Pancreas (tissue), 10 donors: ENCODE measurements around the gene SNRNP48. TPM values are rescaled to one million over a fixed set of nuclear protein-coding genes. Genes with fewer than 3 reads are reported as not detected.
A peak's percentile ranks its signal among the peaks of the same experiment; 100 is the strongest.

Source experiments
- ATAC-seq, 4 donors: fragments of 200-7000 bp; cut with Tn5 transposase; one replicate each; pipeline versions ENCODE4 v1.8.0 to v1.9.1; 2020; ENCODE audit warnings: mild to moderate bottlenecking in 4 of 4, moderate library complexity in 4 of 4
- DNase-seq, 6 donors: peaks; one replicate each; pipeline ENCODE4 v3.0.0-alpha.2; 2020
- FAIRE-seq: peaks from 2 replicates; lab custom pipeline; 2012; peaks lifted over from hg19 to GRCh38; lab: Jason Lieb, UNC
- H3K27ac ChIP-seq, 4 donors: fragments of 200-600 bp; sonication (generic); 1 replicate in 3 of 4; 2 replicates in 1 of 4; pipeline versions ENCODE4 v1.5.0 to v1.8.0; 2020
- H3K27me3 ChIP-seq, 4 donors: fragments of 200-600 bp; one replicate each; pipeline ENCODE4 v1.8.0; 2021
- H3K36me3 ChIP-seq, 3 donors: fragments of 200-600 bp; sonication (generic) in 1 of 3; one replicate each; pipeline versions ENCODE4 v1.5.0 to v1.8.0; 2020 to 2021
- H3K4me1 ChIP-seq, 3 donors: fragments of 200-600 bp; one replicate each; pipeline ENCODE4 v1.8.0; 2021
- H3K4me3 ChIP-seq, 4 donors: fragments of 200-600 bp; sonication (generic) in 2 of 4; one replicate each; pipeline versions ENCODE4 v1.5.0 to v1.8.0; 2020 to 2021
- H3K9me3 ChIP-seq, 4 donors: fragments of 200-600 bp; one replicate each; pipeline ENCODE4 v1.8.0; 2021
- CTCF ChIP-seq, 4 donors: fragments of 200-600 bp; sonication (generic) in 3 of 4; IDR thresholded peaks; one replicate each; pipeline versions ENCODE4 v1.5.0 to v1.8.0; 2021; ENCODE audit warnings: antibody characterized with exemption in 4 of 4
- WGBS, 2 donors: extraction: QIAGEN DNeasy Blood & Tissue Kit; methylation state at CpG; one replicate each; pipeline ENCODE4 v1.1.7; 2013; 5-methylcytosine and 5-hydroxymethylcytosine counted together
- intact Hi-C, 3 donors: fragments of 100-400 bp; cut with DNase I; formaldehyde crosslinking; loops; one replicate each; pipeline versions ENCODE4 v1.11.1 to v1.14.2; 2022
- polyA plus RNA-seq, 2 donors: library from polyadenylated mRNA; stranded (reverse); fragments of 200-250 nt; gene quantifications; one replicate each; pipeline ENCODE4 v1.2.3, GENCODE V29; 2013
- total RNA-seq, 6 donors: library from RNA; stranded (reverse); fragmentation: NEBNext Ultra II Directional in 4 of 6; extraction: Animal tissue kit (Norgen Biotek cat#: 25700) in 4 of 6; gene quantifications; one replicate each; pipeline versions ENCODE4 v1.2.1 to v1.2.4, GENCODE V29; 2021 to 2023
- donor health status: healthy with polysubstance abuse.
- donor health status: DM: no; HTN: no; CAD: no; lungs with moderate emphysema.
- donor health status: DM: no; HTN: no; CAD: no.
- donor health status: control.
- donor health status: control.
- donor health status: Bipolar disorder and iron deficiency.
- donor health status: DM: yes; HTN: yes; CAD: no.
- donor health status: DM: no; HTN: no; CAD: no.
- donor health status: DM: no; HTN: no; CAD: no.
- donor health status: DM: yes; HTN: yes; CAD: no.

SNRNP48 gene
- total and polyA plus RNA-seq, 8 donors: 3.2 to 8.1 (median 4.8) TPM

GRCh38 chr6:7550433-7550801 is 39.6 kb upstream of the SNRNP48 start:
- ATAC-seq (no peak), FAIRE-seq (no peak), DNase-seq (no peak)
- Histone ChIP-seq H3K9me3 (no peaks in the 10 kb centered on the region), H3K4me3 (no peak overlapping the region), H3K27me3 (no peaks in the 10 kb centered on the region), H3K36me3 (peaks cover 0 to 2% (median 0%) of the 10 kb centered on the region in 3 donors), H3K27ac (peak overlapping the region in 1 of 4 donors; percentile 96), H3K4me1 (peaks cover 43 to 80% (median 69%) of the 10 kb centered on the region in 3 donors)
- intact Hi-C loops: no loop called here
- TF ChIP-seq CTCF (IDR thresholded peaks at IDR 0.05): no peak
- 24 to 26% methylated on average over 2 of the region's 2 CpGs for WGBS, 2 donors

- ATAC-seq: peak in 1 of 4 donors; percentile 4
- Histone ChIP-seq H3K9me3 (no peaks in the 10 kb centered on the region), H3K4me1 (peaks cover 37 to 46% (median 39%) of the 10 kb centered on the region in 3 donors), H3K27me3 (no peaks in the 10 kb centered on the region), H3K27ac (peak overlapping the region in 2 of 4 donors; percentile 11 to 50), H3K36me3 (peaks cover 6 to 43% (median 6%) of the 10 kb centered on the region in 3 donors), H3K4me3 (no peak overlapping the region)
- 55 to 59% methylated on average over 6 of the region's 6 CpGs for WGBS, 2 donors
- intact Hi-C loops: no loop called here
- no peak for TF ChIP-seq CTCF (IDR thresholded peaks at IDR 0.05)
- no peak for DNase-seq
- no peak for FAIRE-seq
Observed at GRCh38 chr6:7554533-7555275, 35.3 kb upstream of the SNRNP48 start.

GRCh38 chr6:7555671-7556070 is 34.3 kb upstream of the SNRNP48 start:
- DNase-seq (no peak), FAIRE-seq (no peak), ATAC-seq (no peak)
- H3K27me3 ChIP-seq: no peaks in the 10 kb centered on the region
- H3K9me3 ChIP-seq: no peaks in the 10 kb centered on the region
- peaks cover 6 to 46% (median 7%) of the 10 kb centered on the region in 3 donors for H3K36me3 ChIP-seq
- H3K4me1 ChIP-seq: peaks cover 34 to 38% (median 36%) of the 10 kb centered on the region in 3 donors
- H3K4me3 ChIP-seq: no peak overlapping the region
- no peak for TF ChIP-seq CTCF (IDR thresholded peaks at IDR 0.05)
- WGBS, 2 donors: 81 to 82% methylated on average over 11 of the region's 11 CpGs
- intact Hi-C loops: no loop called here
- H3K27ac ChIP-seq: no peak overlapping the region

- FAIRE-seq: no peak
- DNase-seq: no peak
- Histone ChIP-seq H3K4me1 (peaks cover 28 to 35% (median 34%) of the 10 kb centered on the region in 3 donors), H3K9me3 (no peaks in the 10 kb centered on the region), H3K4me3 (no peak overlapping the region), H3K36me3 (peaks cover 6 to 46% (median 7%) of the 10 kb centered on the region in 3 donors), H3K27ac (no peak overlapping the region), H3K27me3 (no peaks in the 10 kb centered on the region)
- no peak for TF ChIP-seq CTCF (IDR thresholded peaks at IDR 0.05)
- intact Hi-C loops: no loop called here
- 91 to 92% methylated on average over 12 of the region's 12 CpGs for WGBS, 2 donors
- ATAC-seq: no peak
Observed at GRCh38 chr6:7556394-7557106, 33.4 kb upstream of the SNRNP48 start.
